H1 (cell line): ENCODE measurements around the gene LIPG.

ENCODE experiments used
- EZH2 ChIP-seq: fragments of 200-600 bp; sonication (generic); IDR thresholded peaks from 2 replicates; pipeline ENCODE4 v1.7.1; 2012; ENCODE audit warnings: low read depth, mild to moderate bottlenecking, moderate library complexity, low read length, inconsistent platforms; ENCODE audit not compliant: severe bottlenecking
- FOSL1 ChIP-seq: IDR thresholded peaks from 2 replicates; pipeline ENCODE4 v1.6.1; 2011; ENCODE audit warnings: mild to moderate bottlenecking, low read depth, low read length, moderate library complexity; ENCODE audit not compliant: insufficient read depth
- RFX5 ChIP-seq: IDR thresholded peaks from 2 replicates; pipeline ENCODE4 v1.6.1; 2011; ENCODE audit warnings: low read depth, low read length, improper control_type of control experiment, borderline replicate concordance
- RNF2 ChIP-seq: fragments of 200-900, 300-1000 bp; sonication (generic); IDR thresholded peaks from 2 replicates; pipeline ENCODE4 v1.7.1; 2016; ENCODE audit warnings: borderline replicate concordance, low read depth, mild to moderate bottlenecking, antibody characterized with exemption, low read length; ENCODE audit not compliant: poor library complexity, severe bottlenecking; ENCODE audit errors: missing control alignments
- TCF12 ChIP-seq: IDR thresholded peaks from 2 replicates; pipeline ENCODE4 v1.6.1; 2011; ENCODE audit warnings: low read depth, mild to moderate bottlenecking, low read length

- TF ChIP-seq RNF2 (no peak), RFX5 (no peak), FOSL1 (no peak), TCF12 (no peak), EZH2 (no peak)
Observed at GRCh38 chr18:49569724-49570123, 7.9 kb downstream of the LIPG start.
